Measurements from ENCODE around the gene ZBTB26. TPM values are rescaled to one million over a fixed set of nuclear protein-coding genes. Genes with fewer than 3 reads are reported as not detected.

The ZBTB26 gene
- total RNA-seq: 3.8 and 7.0 TPM in 2 replicates
- polyA plus RNA-seq (2012): 2.6 TPM

DNA sequence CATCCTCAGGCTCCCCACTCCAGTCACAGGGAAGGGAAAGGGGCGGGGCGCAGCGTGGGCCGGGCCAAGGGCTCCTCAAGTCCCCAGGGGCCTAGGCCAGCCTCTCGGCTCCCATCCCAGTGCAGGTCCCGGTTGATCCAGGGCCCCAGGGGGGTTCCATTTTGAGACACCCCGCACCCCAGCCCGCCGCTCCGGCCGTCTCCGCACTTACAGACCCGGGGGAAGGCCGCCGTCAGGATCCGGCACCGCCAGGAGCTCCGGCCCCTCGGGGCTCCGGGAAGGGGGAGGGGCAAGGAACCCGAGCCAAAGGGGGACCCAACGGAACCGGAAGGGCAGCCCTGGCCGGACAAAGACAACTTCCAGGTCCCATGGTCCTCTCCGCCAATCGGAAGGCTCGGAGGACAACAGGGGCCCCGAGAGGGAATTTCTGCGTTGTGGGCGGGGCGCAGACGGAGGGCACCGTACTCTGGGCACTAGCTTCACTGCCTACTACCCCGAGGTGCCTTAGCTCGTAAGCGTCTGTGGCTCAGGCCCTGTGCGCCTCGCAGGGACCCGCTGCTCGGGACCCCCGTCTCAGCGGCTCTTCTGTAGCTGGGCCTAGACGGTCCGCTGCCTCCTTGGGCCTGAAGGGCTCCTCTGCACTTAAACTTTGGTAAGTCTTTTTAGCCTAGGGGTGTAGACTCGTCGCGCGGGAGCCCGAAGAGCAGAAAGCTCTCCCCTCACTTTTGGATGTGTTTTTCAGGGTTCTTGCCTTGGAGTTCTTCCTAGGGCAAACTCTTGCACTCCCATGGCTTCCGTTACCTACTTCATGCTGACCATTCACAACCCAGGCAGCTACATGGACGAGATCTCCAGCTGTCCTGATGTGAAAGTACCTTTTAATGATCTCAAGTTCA is at the start of gene ZBTB26:
Gene ZBTB26 (minus strand): TSS at position 287 of the 896 bp plus-strand sequence. CDS start 11,578 bp downstream, outside the sequence.
- peak; percentile 98 for DNase-seq (ENCODE audit: low read depth)

- DNase-seq (ENCODE audit: low read depth): no peak
Observed at GRCh38 chr9:122978601-122979000, 47.3 kb upstream of the ZBTB26 start.

- no peak for DNase-seq (ENCODE audit: low read depth)
Observed at GRCh38 chr9:122975196-122975595, 43.9 kb upstream of the ZBTB26 start.

DNA sequence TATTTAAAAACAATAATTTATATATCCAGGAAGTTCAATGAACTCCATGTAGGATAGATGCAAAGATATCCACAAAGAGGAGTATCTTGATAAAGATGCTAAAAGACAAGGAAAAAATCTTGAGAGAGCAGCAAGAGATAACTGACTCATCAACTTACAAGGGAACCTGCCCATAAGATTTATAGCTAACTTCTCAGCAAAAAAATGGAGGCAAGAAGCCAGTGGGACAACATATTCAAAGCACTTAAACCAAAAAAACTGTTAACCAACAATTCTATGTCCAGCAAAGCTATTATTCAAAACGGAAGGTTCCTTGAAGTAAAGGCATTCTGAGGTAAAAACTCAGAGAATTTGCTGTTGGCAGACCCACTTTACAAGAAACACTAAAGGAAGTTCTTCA is 29.8 kb upstream of the ZBTB26 start:
- DNase-seq (ENCODE audit: low read depth): no peak

DNA sequence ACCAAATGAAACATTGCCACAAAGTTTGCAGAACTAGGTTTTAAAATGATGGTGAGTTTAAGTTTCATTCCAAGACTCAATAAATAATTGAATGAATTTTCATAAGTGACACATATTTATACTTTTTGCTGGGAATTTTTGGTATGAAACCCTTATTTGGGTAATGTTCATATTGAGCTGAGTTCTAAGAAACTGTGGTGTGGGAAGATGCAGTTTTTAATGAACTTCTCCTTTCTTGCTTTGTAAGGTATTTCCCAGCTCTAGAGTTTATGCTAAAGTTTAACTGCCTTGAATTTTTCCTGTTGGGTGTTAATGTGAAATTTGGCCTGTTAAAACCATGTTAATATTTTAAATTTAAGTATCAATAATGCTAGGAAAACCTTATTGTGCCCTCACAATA is 24.6 kb upstream of the ZBTB26 start:
- no peak for DNase-seq (ENCODE audit: low read depth)

GRCh38 chr9:122954253-122954691 is 23.0 kb upstream of the ZBTB26 start:
- no peak for DNase-seq (ENCODE audit: low read depth)

DNA sequence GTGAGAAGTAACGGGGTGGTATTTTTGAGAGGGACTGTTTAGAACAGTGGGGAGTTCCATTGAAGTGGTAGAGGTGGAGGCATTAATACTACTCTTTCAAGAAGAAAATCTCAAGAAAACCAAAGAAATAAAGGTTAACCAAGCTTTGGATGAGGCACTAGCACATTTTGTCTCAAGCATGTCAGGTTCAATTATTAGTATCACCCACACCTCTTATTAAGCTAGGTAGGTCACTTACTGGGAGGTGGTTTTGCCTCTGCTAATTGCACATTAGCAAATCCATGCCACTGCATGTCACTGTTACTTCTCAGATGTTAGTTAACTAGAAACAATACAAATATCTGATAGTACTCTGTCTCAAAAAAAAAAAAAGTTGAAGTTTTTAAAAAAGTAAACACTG is 19.7 kb upstream of the ZBTB26 start:
- DNase-seq (ENCODE audit: low read depth): no peak

DNA sequence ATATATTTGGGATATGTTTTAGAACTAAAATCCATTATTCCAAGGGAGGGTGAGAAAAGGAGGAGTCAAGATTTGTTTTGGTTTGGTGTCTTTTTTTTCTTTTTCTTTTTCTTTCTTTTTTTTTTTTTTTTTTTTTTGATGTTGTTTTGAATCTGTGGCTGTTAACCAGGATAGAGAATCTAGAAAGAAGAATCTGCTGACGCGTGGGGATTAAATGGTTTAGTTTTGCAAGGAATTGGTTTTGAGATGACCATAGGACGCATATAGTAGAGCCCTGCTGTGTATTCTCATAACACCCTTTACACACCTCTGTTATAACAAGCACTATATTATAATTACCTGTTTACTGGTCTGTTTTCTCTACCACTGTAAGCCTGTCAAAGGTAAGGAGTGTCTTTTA is 19.0 kb upstream of the ZBTB26 start:
- DNase-seq (ENCODE audit: low read depth): no peak

DNA sequence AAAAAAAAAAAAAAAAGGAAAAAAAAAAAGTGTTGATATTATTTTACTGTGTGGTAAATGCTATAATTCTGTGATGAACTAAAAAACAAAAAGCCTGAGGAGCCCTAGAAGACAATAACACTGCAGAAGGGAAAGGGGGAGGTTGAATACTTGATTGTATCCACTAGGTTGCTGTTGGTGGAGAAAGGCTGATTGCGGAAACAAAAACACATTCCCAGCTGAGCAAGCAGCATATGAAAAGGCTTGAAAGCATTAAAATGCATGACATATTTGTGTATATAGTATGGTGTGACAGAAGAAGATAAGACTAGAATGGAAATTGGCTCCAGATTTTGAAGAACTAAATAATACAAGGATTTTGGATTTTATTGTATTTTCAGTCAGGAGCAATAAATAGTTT is 18.4 kb upstream of the ZBTB26 start:
- DNase-seq (ENCODE audit: low read depth): no peak

DNA sequence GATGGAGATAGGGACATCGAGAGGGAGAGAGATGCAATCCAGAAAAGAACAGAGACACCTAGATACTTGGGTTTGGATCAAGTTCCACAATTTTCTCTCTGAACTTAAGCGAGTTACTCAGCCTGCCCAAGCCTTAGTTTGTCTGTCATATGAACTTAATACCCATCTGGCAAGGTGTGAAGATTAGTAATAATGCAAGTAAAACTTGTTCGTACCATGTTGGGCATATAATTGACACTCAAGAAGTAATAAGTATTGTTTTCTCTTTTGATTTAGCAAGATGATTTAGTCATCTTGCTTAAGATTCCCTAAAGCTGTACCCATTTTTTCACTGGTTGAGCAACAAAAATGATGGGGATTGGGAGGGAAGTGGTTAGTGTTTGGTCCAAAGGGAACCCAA is 17.0 kb upstream of the ZBTB26 start:
- DNase-seq (ENCODE audit: low read depth): no peak

GRCh38 chr9:122946461-122947005 is 15.2 kb upstream of the ZBTB26 start:
- no peak for DNase-seq (ENCODE audit: low read depth)

DNA sequence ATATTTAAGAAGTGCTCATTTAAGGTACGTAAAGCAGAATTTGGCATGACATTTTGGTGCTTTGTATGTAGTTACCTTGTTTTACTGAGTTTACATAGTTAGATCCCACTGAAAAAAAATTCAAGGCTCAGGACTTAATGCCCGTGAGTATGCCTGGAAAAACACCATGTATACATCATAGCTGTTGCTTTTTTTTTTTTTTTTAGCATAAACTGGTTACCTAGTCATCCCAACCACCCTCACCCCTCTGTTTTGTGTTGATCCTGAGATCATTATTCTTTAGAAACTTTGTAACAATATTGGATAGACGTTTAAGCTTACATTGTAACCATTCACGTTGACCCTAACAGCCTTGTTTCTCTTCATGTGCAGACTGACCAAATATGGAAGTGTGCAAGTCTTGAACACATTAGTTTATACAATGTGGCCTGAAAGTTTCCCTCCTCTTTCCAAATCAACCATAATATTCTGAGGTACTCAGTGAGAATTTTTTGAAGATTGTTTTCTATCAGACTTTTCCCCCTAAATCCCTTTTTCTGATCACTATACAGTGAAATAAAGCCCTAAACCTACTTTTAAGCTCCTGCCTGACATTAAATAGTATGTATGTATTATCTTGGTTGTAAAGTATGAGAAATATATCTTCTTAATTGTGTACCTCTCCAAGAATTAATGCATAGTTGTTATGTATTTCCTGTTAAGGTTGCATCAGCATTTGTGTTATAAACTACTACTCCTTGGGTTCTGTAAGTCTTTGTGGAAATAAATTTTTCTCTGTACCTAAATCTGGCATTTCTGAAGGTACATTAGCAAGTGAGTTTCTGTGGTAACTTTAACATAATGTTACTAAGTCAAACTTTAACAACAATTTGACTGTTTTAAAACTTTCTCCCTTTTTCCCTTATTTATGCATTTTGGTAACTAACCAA is 13.9 kb upstream of the ZBTB26 start:
- no peak for DNase-seq (ENCODE audit: low read depth)

- DNase-seq (ENCODE audit: low read depth): peak; percentile 64
Observed at GRCh38 chr9:122941582-122942234, 10.4 kb upstream of the ZBTB26 start.

- DNase-seq (ENCODE audit: low read depth): peak; percentile 99
Observed at GRCh38 chr9:122940749-122941581, 9.7 kb upstream of the ZBTB26 start, which contains the start of gene RABGAP1. Gene RABGAP1 (plus strand): TSS chr9:122941020. CDS start chr9:122957060, 16,040 bp downstream.

- DNase-seq (ENCODE audit: low read depth): no peak
Observed at GRCh38 chr9:122940454-122940748, 9.1 kb upstream of the ZBTB26 start.

- DNase-seq (ENCODE audit: low read depth): no peak
Observed at GRCh38 chr9:122939601-122940000, 8.3 kb upstream of the ZBTB26 start.

- DNase-seq (ENCODE audit: low read depth): no peak
Observed at GRCh38 chr9:122936883-122937282, 5.6 kb upstream of the ZBTB26 start.

- DNase-seq (ENCODE audit: low read depth): no peak
Observed at GRCh38 chr9:122936464-122936863, 5.2 kb upstream of the ZBTB26 start.

- DNase-seq (ENCODE audit: low read depth): no peak
Observed at GRCh38 chr9:122930541-122931225, 629 bp downstream of the ZBTB26 start.

Measured in myocyte (in vitro differentiated cells).